IMR-90 (cell line): ENCODE data around the gene BNIP5. TPM values are rescaled to one million over a fixed set of nuclear protein-coding genes. Genes with fewer than 3 reads are reported as not detected.

Experiments
- ATAC-seq: fragments of 200-7000 bp; cut with Tn5 transposase; 2 replicates; pipeline ENCODE4 v1.9.1; 2020; ENCODE audit warnings: low read depth, mild to moderate bottlenecking, moderate library complexity
- BruUV-seq: library from RNA; stranded (reverse); fragments of 400-500 nt; replicated peaks from 2 replicates; lab custom pipeline; 2021; lab: Mats Ljungman, UMichigan
- CTCF ChIA-PET: fragments of 300-600 bp; formaldehyde crosslinking; extraction: SDS; loops from one replicate; lab custom pipeline; 2021; ENCODE audit warnings: antibody characterized with exemption; lab: Yijun Ruan, JAX
- POLR2A ChIA-PET: fragments of 300-600 bp; sonication (Branson Sonifier 250); formaldehyde crosslinking; loops from one replicate; lab custom pipeline; 2022; ENCODE audit warnings: antibody characterized with exemption; ENCODE audit not compliant: unreplicated experiment; lab: Charles Lee
- DNase-seq: peaks from one replicate; pipeline ENCODE4 v3.0.0; 2013
- H2AFZ ChIP-seq: replicated peaks from 2 replicates; pipeline ENCODE3; 2013; ENCODE audit warnings: low read length, mild to moderate bottlenecking; ENCODE audit not compliant: poor library complexity
- H2AK5ac ChIP-seq: 2 replicates; pipeline ENCODE4 v1.6.1; 2013; ENCODE audit warnings: low read depth, low read length, inconsistent platforms
- H2AK9ac ChIP-seq: replicated peaks from 2 replicates; pipeline ENCODE3; 2013; ENCODE audit warnings: mild to moderate bottlenecking, low read depth, low read length, moderate library complexity; ENCODE audit not compliant: poor library complexity
- H2BK120ac ChIP-seq: 2 replicates; pipeline ENCODE4 v1.6.1; 2013; ENCODE audit warnings: low read depth, low read length, inconsistent platforms
- H2BK15ac ChIP-seq: 3 replicates; pipeline ENCODE4 v1.6.1; 2013; ENCODE audit warnings: low read depth, low read length, inconsistent platforms
- H2BK20ac ChIP-seq: 2 replicates; pipeline ENCODE4 v1.6.1; 2013; ENCODE audit warnings: low read depth, mild to moderate bottlenecking, inconsistent platforms, low read length, moderate library complexity
- H2BK5ac ChIP-seq: 2 replicates; pipeline ENCODE4 v1.6.1; 2013; ENCODE audit warnings: mild to moderate bottlenecking, low read depth, low read length, inconsistent platforms; ENCODE audit not compliant: poor library complexity, severe bottlenecking
- H3K14ac ChIP-seq: replicated peaks from 2 replicates; pipeline ENCODE4 v1.6.1; 2013; ENCODE audit warnings: low read depth, low read length, inconsistent platforms
- H3K18ac ChIP-seq: 2 replicates; pipeline ENCODE4 v1.6.1; 2013; ENCODE audit warnings: low read depth, low read length, control low read depth
- H3K23ac ChIP-seq: 2 replicates; pipeline ENCODE4 v1.6.1; 2013; ENCODE audit warnings: low read depth, low read length, inconsistent platforms
- H3K27ac ChIP-seq: 2 replicates; pipeline ENCODE4 v1.5.1; 2013; ENCODE audit warnings: mild to moderate bottlenecking, control low read depth, low read length; ENCODE audit not compliant: insufficient read depth
- H3K27me3 ChIP-seq: 2 replicates; pipeline ENCODE4 v1.6.1; 2013; ENCODE audit warnings: low read length; ENCODE audit not compliant: control insufficient read depth, insufficient read depth
- H3K36me3 ChIP-seq: 2 replicates; pipeline ENCODE4 v1.6.1; 2013; ENCODE audit warnings: low read length, mixed read lengths; ENCODE audit not compliant: control insufficient read depth, insufficient read depth
- H3K4ac ChIP-seq: 2 replicates; pipeline ENCODE4 v1.6.1; 2013; ENCODE audit warnings: low read depth, low read length, inconsistent platforms
- H3K4me1 ChIP-seq: 2 replicates; pipeline ENCODE4 v1.6.1; 2013; ENCODE audit warnings: low read length, mixed read lengths; ENCODE audit not compliant: control insufficient read depth, insufficient read depth
- H3K4me2 ChIP-seq: 2 replicates; pipeline ENCODE4 v1.6.1; 2013; ENCODE audit warnings: low read depth, mild to moderate bottlenecking, control low read depth, low read length, moderate library complexity
- H3K4me3 ChIP-seq: 2 replicates; pipeline ENCODE4 v1.5.1; 2013; ENCODE audit warnings: low read depth, mild to moderate bottlenecking, control low read depth, low read length, moderate library complexity; ENCODE audit not compliant: insufficient read depth
- H3K56ac ChIP-seq: 2 replicates; pipeline ENCODE4 v1.6.1; 2013; ENCODE audit warnings: low read length, inconsistent platforms; ENCODE audit not compliant: insufficient read depth; ENCODE audit errors: extremely low read depth
- H3K79me1 ChIP-seq, 2 experiments: 2 replicates each; pipeline ENCODE4 v1.6.1; 2013; ENCODE audit warnings: low read length in 2 of 2, inconsistent platforms in 1 of 2, low read depth in 1 of 2
- H3K9ac ChIP-seq: 2 replicates; pipeline ENCODE4 v1.6.1; 2013; ENCODE audit warnings: low read depth, low read length, control low read depth
- H3K9me1 ChIP-seq: 2 replicates; pipeline ENCODE4 v1.6.1; 2013; ENCODE audit warnings: low read length, inconsistent platforms; ENCODE audit not compliant: insufficient read depth
- H3K9me3 ChIP-seq: 2 replicates; pipeline ENCODE4 v1.6.1; 2013; ENCODE audit warnings: low read length; ENCODE audit not compliant: control insufficient read depth, insufficient read depth
- H4K20me1 ChIP-seq: 2 replicates; pipeline ENCODE4 v1.6.1; 2013; ENCODE audit warnings: low read length, inconsistent platforms; ENCODE audit not compliant: insufficient read depth
- H4K5ac ChIP-seq: 2 replicates; pipeline ENCODE4 v1.6.1; 2013; ENCODE audit warnings: mild to moderate bottlenecking, low read depth, low read length, control low read depth
- H4K8ac ChIP-seq, 2 experiments: 2 replicates each; pipeline ENCODE4 v1.6.1; 2013; ENCODE audit warnings: low read depth in 2 of 2, low read length in 2 of 2, control low read depth in 1 of 2, inconsistent platforms in 1 of 2
- H4K91ac ChIP-seq: 2 replicates; pipeline ENCODE4 v1.6.1; 2013; ENCODE audit warnings: low read depth, low read length, inconsistent platforms; ENCODE audit not compliant: insufficient read depth
- BHLHE40 ChIP-seq: fragments of 150-350 bp; IDR thresholded peaks from 2 replicates; pipeline ENCODE4 v1.6.1; 2016; ENCODE audit warnings: mild to moderate bottlenecking, low read depth, low read length
- MAZ ChIP-seq: IDR thresholded peaks from 2 replicates; pipeline ENCODE4 v1.6.1; 2012; ENCODE audit warnings: low read depth, mild to moderate bottlenecking, low read length, improper control_type of control experiment, moderate library complexity, borderline replicate concordance
- RAD21 ChIP-seq: IDR thresholded peaks from 2 replicates; pipeline ENCODE4 v1.6.1; 2012; ENCODE audit warnings: low read length, improper control_type of control experiment
- RCOR1 ChIP-seq: IDR thresholded peaks from 2 replicates; pipeline ENCODE4 v1.6.1; 2012; ENCODE audit warnings: mild to moderate bottlenecking, low read length, improper control_type of control experiment; ENCODE audit not compliant: insufficient replicate concordance
- SMC3 ChIP-seq: fragments of 150-350 bp; IDR thresholded peaks from 2 replicates; pipeline ENCODE4 v1.6.1; 2016; ENCODE audit warnings: low read depth, mild to moderate bottlenecking, antibody characterized with exemption, low read length, moderate library complexity
- WGBS, 2 experiments: methylation state at CpG; one replicate each; pipeline versions ENCODE4 v1.1.5 to v1.1.7; 2013; ENCODE audit warnings: missing lambda C conversion rate in 2 of 2; ENCODE audit not compliant: insufficient read length in 1 of 2; ENCODE audit errors: extremely low coverage in 2 of 2; 5-methylcytosine and 5-hydroxymethylcytosine counted together
- dilution Hi-C: fragments of 300-500 bp; cut with HindIII; formaldehyde crosslinking; loops from one replicate; pipeline ENCODE4 v1.14.3; 2018; ENCODE audit warnings: low sequenced_read_pairs; ENCODE audit not compliant: unreplicated experiment
- in situ Hi-C: fragments of 300-500 bp; cut with MboI; formaldehyde crosslinking; loops from 3 replicates; pipeline ENCODE4 v1.14.3; 2019; ENCODE audit warnings: low sequenced_read_pairs, inconsistent platforms, mixed read lengths
- intact Hi-C: fragments of 100-400 bp; cut with micrococcal nuclease; formaldehyde crosslinking; loops from 2 replicates; pipeline ENCODE4 v1.10.0; 2022
- polyA plus RNA-seq, 3 experiments: library from polyadenylated mRNA; depleted of rRNA; stranded (reverse); fragments of >200 nt; gene quantifications; 2 replicates each; pipeline ENCODE4 v1.2.3, GENCODE V29; 2012; ENCODE audit warnings: low replicate concordance in 1 of 3
- total RNA-seq: library from RNA; depleted of rRNA; stranded (reverse); fragments of >200 nt; gene quantifications from 2 replicates; pipeline ENCODE4 v1.2.3, GENCODE V29; 2012
- TF ChIP-seq, protein P1 (sequence below): conservative IDR thresholded peaks from 2 replicates; pipeline ENCODE4 v1.5.1; 2012; ENCODE audit warnings: mild to moderate bottlenecking, low read depth, low read length, improper control_type of control experiment
- TF ChIP-seq, protein P2 (sequence below): fragments of 150-350 bp; IDR thresholded peaks from 2 replicates; pipeline ENCODE4 v1.6.1; 2016; ENCODE audit warnings: low read depth, mild to moderate bottlenecking, low read length, moderate library complexity, borderline replicate concordance
- TF ChIP-seq, protein P3 (sequence below): fragments of 150-350 bp; IDR thresholded peaks from 2 replicates; pipeline ENCODE4 v1.6.1; 2017; ENCODE audit warnings: mild to moderate bottlenecking, antibody characterized with exemption, low read length, low read depth

The BNIP5 gene
- total and polyA plus RNA-seq, 2 of the 4 experiments (the other 2 are of a cell fraction) = not detected

DNA sequence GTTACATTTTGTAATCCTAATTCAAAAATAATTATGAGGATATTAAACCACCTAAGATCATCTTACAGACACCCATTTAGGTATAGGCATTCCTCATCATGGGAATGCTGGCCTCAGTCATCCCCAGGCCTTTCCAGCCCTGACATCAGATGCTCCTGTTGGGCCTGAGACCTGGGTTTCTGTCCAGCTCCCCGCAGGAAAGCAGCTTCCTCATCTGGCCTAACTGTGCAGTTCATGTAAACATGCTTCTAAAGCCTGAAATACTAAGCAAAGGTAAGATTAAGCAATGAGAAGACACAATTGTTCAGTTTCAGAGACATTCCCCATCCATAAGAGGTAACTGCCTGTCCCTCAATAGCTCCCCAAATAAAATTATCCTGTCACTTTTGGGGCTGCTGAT lies 31.7 kb upstream of the BNIP5 start:
- H3K4me2 ChIP-seq = no peak overlapping the region
- in situ Hi-C loops = no loop called here
- CTCF ChIA-PET = interaction anchor here (1.1 kb wide), 1 partner anchor 66 kb away, joined by 3 read pairs; no protein-coding TSS in a partner anchor

More for the DNA sequence above, 31.7 kb upstream of the BNIP5 start:
- WGBS, 2 experiments = no CpG with 5 or more reads among the region's 1 CpG
- Histone ChIP-seq H2BK15ac (no peak overlapping the region; the same call in 2 of the 3 replicates), H3K14ac (no peak overlapping the region), H3K27ac (no peak overlapping the region), H2AK5ac (no peak overlapping the region; the same call in 1 of the 2 replicates), H3K9me1 (0 out of 2 replicates have a peak, but pooled peaks cover 3% of the 10 kb centered on the region), H4K20me1 (no peaks in the 10 kb centered on the region), H4K5ac (no peak overlapping the region), H3K4me1 (peaks cover 3% of the 10 kb centered on the region), H3K79me1 (no peaks in the 10 kb centered on the region), H3K4ac (no peak overlapping the region), H3K56ac (no peak overlapping the region), H3K9ac (no peak overlapping the region), H4K91ac (no peak overlapping the region), H2BK120ac (no peak overlapping the region), H2BK20ac (no peak overlapping the region), H4K8ac (no peak overlapping the region), H3K23ac (no peak overlapping the region), H2AK9ac (no peak overlapping the region), H3K27me3 (peaks cover 17% of the 10 kb centered on the region), H3K4me3 (no peak overlapping the region), H3K36me3 (no peaks in the 10 kb centered on the region), H3K9me3 (no peaks in the 10 kb centered on the region), H2BK5ac (no peak overlapping the region), H2AFZ (no peak overlapping the region), H3K18ac (no peak overlapping the region)
- no peak for ATAC-seq
- peak; percentile 7 for DNase-seq
- intact Hi-C loops (no loop called here), dilution Hi-C loops (no loop called here)
- TF ChIP-seq MAZ = no peak
- TF ChIP-seq, protein P1, sequence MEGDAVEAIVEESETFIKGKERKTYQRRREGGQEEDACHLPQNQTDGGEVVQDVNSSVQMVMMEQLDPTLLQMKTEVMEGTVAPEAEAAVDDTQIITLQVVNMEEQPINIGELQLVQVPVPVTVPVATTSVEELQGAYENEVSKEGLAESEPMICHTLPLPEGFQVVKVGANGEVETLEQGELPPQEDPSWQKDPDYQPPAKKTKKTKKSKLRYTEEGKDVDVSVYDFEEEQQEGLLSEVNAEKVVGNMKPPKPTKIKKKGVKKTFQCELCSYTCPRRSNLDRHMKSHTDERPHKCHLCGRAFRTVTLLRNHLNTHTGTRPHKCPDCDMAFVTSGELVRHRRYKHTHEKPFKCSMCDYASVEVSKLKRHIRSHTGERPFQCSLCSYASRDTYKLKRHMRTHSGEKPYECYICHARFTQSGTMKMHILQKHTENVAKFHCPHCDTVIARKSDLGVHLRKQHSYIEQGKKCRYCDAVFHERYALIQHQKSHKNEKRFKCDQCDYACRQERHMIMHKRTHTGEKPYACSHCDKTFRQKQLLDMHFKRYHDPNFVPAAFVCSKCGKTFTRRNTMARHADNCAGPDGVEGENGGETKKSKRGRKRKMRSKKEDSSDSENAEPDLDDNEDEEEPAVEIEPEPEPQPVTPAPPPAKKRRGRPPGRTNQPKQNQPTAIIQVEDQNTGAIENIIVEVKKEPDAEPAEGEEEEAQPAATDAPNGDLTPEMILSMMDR = no peak
- TF ChIP-seq RAD21 = no peak
- TF ChIP-seq, protein P2, sequence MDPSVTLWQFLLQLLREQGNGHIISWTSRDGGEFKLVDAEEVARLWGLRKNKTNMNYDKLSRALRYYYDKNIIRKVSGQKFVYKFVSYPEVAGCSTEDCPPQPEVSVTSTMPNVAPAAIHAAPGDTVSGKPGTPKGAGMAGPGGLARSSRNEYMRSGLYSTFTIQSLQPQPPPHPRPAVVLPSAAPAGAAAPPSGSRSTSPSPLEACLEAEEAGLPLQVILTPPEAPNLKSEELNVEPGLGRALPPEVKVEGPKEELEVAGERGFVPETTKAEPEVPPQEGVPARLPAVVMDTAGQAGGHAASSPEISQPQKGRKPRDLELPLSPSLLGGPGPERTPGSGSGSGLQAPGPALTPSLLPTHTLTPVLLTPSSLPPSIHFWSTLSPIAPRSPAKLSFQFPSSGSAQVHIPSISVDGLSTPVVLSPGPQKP = no peak
- no peak for TF ChIP-seq SMC3
- no peak for TF ChIP-seq BHLHE40
- no peak for TF ChIP-seq RCOR1
- TF ChIP-seq, protein P3, sequence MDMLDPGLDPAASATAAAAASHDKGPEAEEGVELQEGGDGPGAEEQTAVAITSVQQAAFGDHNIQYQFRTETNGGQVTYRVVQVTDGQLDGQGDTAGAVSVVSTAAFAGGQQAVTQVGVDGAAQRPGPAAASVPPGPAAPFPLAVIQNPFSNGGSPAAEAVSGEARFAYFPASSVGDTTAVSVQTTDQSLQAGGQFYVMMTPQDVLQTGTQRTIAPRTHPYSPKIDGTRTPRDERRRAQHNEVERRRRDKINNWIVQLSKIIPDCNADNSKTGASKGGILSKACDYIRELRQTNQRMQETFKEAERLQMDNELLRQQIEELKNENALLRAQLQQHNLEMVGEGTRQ = no peak
- no TSS peak for BruUV-seq
- POLR2A ChIA-PET = no interaction called here
